Large intestine (tissue), 12 donors: ENCODE results near the gene MC4R. TPM values are rescaled to one million over a fixed set of nuclear protein-coding genes. Genes with fewer than 3 reads are reported as not detected.
"Not testable (repeated sequence)": the region's sequence is repeated elsewhere in the genome, so short reads cannot be mapped to it uniquely, and the experiment has no call there.

Experiments
- DNase-seq, 2 donors: peaks; one replicate each; pipeline versions ENCODE4 v3.0.0 to v3.0.0-alpha.2; 2013
- H3K27ac ChIP-seq: one replicate; pipeline ENCODE4 v1.5.1; 2013; ENCODE audit warnings: low read length
- H3K27me3 ChIP-seq: 2 replicates; pipeline ENCODE4 v1.6.1; 2013; ENCODE audit warnings: low read length; ENCODE audit not compliant: control insufficient read depth, insufficient read depth
- H3K36me3 ChIP-seq: 2 replicates; pipeline ENCODE4 v1.6.1; 2013; ENCODE audit warnings: low read length; ENCODE audit not compliant: control insufficient read depth, insufficient read depth
- H3K4me1 ChIP-seq: one replicate; pipeline ENCODE4 v1.6.1; 2013; ENCODE audit warnings: low read length; ENCODE audit not compliant: control insufficient read depth, insufficient read depth
- H3K4me3 ChIP-seq: one replicate; pipeline ENCODE4 v1.5.1; 2013; ENCODE audit warnings: low read length
- H3K9me3 ChIP-seq: one replicate; pipeline ENCODE4 v1.6.1; 2013; ENCODE audit warnings: mild to moderate bottlenecking, low read depth, low read length, moderate library complexity; ENCODE audit not compliant: control insufficient read depth
- WGBS: methylation state at CpG from one replicate; pipeline ENCODE4 v1.1.5; 2013; ENCODE audit warnings: low lambda C conversion rate; ENCODE audit not compliant: insufficient coverage; 5-methylcytosine and 5-hydroxymethylcytosine counted together
- long read RNA-seq, 11 donors: transcript quantifications; one replicate each; lab custom pipeline, GENCODE V29; 2026
- polyA plus RNA-seq: library from polyadenylated mRNA; unstranded; fragments of 120-200 nt; gene quantifications from one replicate; pipeline ENCODE4 v1.2.1, GENCODE V29; 2013

The MC4R gene
- 0.27 TPM for polyA plus RNA-seq
- long read RNA-seq, donor 1, result 0 reads
- long read RNA-seq, donor 2, partial matches to known transcripts, result 0 of 1 reads
- long read RNA-seq, donor 2, other reads (novel, unspliced or antisense), result 0 of 1 reads
- long read RNA-seq, donor 3, result 0 reads
- long read RNA-seq, donor 4, result 0 reads
- long read RNA-seq, donor 5, result 0 reads
- long read RNA-seq, donor 6, result 0 reads
- long read RNA-seq, donor 7, result 0 reads
- long read RNA-seq, donor 8, result 0 reads
- long read RNA-seq, donor 9, result 0 reads
- long read RNA-seq, donor 10, result 0 reads
- long read RNA-seq, donor 11, partial matches to known transcripts, result 0 of 1 reads
- long read RNA-seq, donor 11, other reads (novel, unspliced or antisense), result 0 of 1 reads

DNA sequence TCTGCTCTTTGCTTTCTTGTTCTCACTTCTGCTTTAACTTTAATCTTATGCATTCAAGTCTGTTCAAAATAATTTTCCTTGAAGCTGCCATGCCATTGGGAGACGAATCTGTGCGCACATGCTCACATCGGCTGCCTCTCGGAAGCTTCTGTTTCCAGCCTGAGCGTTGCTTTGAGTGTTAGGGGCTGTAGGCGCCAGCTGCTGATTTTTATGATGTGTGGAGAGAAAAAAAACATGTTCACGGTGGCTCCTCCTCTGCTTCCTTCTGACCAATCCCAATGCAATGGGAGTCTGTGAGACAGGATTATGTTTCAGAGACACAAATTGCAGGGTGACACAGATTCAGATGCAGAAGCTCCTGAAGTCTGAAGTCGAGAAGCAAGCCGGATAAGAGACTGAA lies at the start of gene MC4R:
Gene MC4R, minus strand, starts transcription at position 180 of the 400 bp plus-strand sequence. CDS start 426 bp downstream, outside the sequence.
- Histone ChIP-seq H3K27ac (no peak within 1 kb of the TSS), H3K36me3 (no peaks in the 10 kb centered on the region), H3K4me3 (no peak within 1 kb of the TSS), H3K9me3 (no peaks in the 10 kb centered on the region), H3K27me3 (no peaks in the 10 kb centered on the region), H3K4me1 (peaks cover 2% of the 10 kb centered on the region)
- peak; percentile 64 to 85 for DNase-seq
- no CpG with 5 or more reads among the region's 9 CpGs for WGBS

DNA sequence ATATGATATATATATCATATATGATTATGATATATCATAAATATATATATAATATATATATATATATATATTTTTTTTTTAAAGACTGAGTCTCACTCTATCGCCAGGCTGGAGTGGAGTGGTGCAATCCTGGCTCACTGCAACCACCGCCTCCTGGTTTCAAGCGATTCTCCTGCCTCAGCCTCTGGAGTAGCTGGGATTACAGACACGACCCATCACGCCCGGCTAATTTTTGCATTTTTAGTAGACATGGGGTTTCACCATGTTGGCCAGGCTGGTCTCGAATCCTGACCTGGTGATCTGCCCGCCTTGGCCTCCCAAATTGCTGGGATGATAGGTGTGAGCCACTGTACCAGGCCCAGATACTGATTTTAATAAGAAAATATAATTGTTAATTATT lies 49.7 kb upstream of the MC4R start:
- no CpG with 5 or more reads among the region's 8 CpGs for WGBS
- not testable (repeated sequence) for H3K36me3 ChIP-seq, H3K4me3 ChIP-seq, H3K27ac ChIP-seq, H3K27me3 ChIP-seq, H3K9me3 ChIP-seq, H3K4me1 ChIP-seq, DNase-seq

DNA sequence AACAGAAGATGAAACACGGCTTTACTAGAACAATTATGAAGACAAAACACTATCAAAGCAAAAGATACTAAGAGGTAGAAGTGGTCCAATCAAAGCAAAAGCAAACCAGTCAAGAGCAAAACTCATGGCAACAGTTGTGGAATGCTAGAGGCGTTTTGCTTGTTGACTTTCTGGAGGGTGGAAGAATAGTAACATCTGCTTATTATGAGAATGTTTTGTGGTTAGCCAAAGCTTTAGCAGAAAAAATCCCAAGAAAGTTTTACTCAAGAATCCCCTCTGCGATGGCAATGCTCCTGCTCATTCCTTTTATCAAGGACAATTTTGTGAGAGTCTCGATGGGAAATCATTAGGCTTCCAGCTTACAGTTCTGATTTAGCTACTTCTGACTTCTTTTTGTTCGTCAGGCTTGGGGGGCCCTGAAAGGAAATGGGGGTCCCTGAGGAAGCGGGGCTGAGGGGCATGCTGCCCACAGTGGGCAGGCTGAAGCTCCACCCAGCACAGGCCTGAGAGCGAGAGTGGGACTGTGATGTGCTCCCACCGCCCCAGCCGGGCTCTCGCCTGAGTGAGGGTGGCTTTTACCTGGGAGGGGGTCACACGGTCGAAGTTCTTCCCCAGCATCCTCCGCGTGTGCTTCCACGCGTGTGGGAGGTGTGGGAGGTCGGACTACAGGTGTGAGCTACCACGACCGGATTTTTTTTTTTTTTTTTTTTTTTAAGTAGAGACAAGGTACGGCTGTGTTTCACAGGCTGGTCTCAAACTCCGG lies 49.0 kb upstream of the MC4R start:
- H3K36me3 ChIP-seq, result no peaks in the 10 kb centered on the region
- no peak for DNase-seq
- H3K9me3 ChIP-seq, result peaks cover 4% of the 10 kb centered on the region
- no peak overlapping the region for H3K4me3 ChIP-seq
- no peak overlapping the region for H3K27ac ChIP-seq
- no peaks in the 10 kb centered on the region for H3K27me3 ChIP-seq
- no peaks in the 10 kb centered on the region for H3K4me1 ChIP-seq
- WGBS, result 75% methylated on average over 1 of the region's 21 CpGs

DNA sequence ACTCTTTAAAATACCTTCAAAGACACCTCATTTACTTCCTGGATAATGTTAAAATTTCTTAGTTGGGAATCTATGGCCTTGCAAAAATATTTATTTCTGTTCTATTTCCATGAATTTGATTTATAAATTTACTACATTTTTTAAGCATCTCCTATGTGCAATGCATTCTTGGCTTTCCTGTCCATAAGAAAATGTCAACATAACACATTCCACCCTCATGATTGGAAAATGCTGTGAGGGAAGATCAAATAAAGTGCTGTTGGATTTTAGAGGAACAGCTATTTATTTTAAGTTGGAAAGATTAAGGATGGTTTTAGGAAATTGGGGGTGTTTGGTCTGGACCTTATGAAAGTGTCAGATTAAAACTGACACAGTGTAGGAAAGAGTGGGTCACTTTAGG lies 45.4 kb upstream of the MC4R start:
- peaks cover 4% of the 10 kb centered on the region for H3K9me3 ChIP-seq
- DNase-seq, result no peak
- no peak overlapping the region for H3K4me3 ChIP-seq
- no peak overlapping the region for H3K27ac ChIP-seq
- H3K4me1 ChIP-seq, result no peaks in the 10 kb centered on the region
- no peaks in the 10 kb centered on the region for H3K36me3 ChIP-seq
- H3K27me3 ChIP-seq, result no peaks in the 10 kb centered on the region

DNA sequence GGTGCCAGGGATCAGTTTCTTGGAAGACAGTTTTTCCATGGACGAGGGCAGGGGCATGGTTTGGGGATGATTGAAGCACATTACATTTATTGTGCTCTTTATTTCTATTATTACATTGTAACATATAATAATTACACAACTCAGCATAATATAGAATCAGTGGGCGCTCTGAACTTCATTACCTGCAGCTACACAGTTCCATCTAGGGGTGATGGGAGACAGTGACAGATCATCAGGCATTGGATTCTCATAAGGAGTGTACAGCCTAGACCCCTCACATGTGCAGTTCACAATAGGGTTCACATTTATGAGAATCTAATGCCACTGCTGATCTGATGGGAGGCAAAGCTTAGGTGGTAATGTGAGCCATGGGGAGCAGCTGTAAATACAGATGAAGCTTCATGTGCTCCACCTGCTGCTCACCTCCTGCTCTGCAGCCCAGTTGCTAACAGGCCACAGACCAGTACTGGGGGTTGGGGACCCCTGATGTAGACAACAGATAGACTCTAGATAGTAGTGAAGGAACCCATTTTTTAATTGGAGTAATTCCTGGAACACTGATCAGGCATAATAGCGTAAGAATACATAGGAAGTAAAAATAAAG lies 41.5 kb upstream of the MC4R start:
- 100% methylated on average over 1 of the region's 3 CpGs for WGBS
- no peaks in the 10 kb centered on the region for H3K27me3 ChIP-seq
- H3K36me3 ChIP-seq, result no peaks in the 10 kb centered on the region
- H3K9me3 ChIP-seq, result no peaks in the 10 kb centered on the region
- DNase-seq, result peak in 1 of 2 donors; percentile 5
- no peak overlapping the region for H3K4me3 ChIP-seq
- H3K4me1 ChIP-seq, result no peaks in the 10 kb centered on the region
- no peak overlapping the region for H3K27ac ChIP-seq

DNA sequence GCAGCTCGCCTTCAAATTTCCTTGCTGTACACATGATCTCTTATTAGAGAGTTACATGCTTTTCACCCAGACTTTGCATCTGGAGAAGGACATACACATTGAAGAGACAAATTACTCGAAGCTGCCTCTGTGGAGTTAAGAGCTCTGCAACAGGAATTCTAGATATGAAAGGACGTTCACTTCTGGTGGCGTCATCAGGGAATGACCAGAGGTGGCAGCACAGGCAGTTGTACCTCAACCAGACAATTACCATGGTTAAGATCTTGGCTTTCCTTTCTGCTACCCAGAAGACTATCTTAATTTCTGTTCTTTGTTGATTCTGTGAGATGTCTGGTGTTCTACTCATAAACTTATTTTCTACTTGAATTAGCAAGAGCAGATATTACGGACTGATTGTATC lies 39.1 kb upstream of the MC4R start:
- H3K9me3 ChIP-seq, result no peaks in the 10 kb centered on the region
- no peaks in the 10 kb centered on the region for H3K36me3 ChIP-seq
- DNase-seq, result no peak
- H3K27me3 ChIP-seq, result no peaks in the 10 kb centered on the region
- no peaks in the 10 kb centered on the region for H3K4me1 ChIP-seq
- WGBS, result 100% methylated on average over 2 of the region's 5 CpGs
- no peak overlapping the region for H3K27ac ChIP-seq
- no peak overlapping the region for H3K4me3 ChIP-seq

DNA sequence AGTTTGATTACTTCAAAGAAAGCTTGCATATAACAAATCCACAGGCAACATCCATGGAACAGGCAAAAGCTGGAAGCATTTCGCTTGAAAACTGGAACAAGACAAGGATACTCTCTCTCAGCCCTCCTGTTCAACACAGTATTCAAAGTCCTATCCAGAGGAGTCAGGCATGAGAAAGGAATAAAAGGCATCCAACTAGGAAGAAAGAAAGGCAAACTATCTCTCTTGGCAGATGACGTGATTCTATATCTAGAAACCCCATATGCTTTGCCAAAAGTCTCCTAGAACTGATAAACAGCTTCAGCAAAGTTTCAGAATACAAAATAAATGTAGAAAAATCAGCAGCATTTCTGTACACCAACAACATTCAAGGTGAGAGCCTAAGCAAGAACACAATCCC lies 34.1 kb upstream of the MC4R start:
- Histone ChIP-seq H3K4me1 (no peaks in the 10 kb centered on the region), H3K9me3 (no peaks in the 10 kb centered on the region), H3K27me3 (no peaks in the 10 kb centered on the region), H3K36me3 (no peaks in the 10 kb centered on the region), H3K27ac (no peak overlapping the region), H3K4me3 (no peak overlapping the region)
- WGBS, result no CpG with 5 or more reads among the region's 2 CpGs
- DNase-seq, result no peak

DNA sequence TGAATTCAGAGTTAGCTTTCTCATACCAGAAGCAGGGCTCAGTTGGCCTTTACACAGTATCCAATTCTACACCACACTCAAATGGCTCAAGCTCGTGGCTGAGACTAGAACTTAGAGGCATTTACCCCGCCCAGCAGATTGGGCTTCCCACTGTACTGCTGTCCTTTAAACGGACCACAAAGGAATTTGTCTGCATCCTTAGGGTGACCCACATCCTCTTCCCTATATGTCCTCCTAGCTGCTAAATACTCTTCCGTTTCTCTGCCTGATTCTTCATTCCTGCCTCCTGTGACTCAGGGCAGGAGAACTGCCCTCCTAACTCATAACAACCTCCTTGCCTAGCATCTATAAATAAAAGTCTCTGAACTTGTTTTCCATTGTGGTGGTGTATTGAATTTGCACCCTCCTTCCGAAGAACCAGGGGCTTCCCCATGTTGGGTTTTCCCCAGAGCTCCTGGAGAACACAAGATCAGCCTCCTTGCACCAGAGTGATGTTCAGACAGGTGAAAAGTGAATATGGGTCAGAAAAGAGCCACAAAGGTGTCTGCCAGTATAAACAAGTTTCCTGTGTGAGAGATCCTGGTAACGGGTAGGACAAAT lies 32.0 kb upstream of the MC4R start:
- no peak overlapping the region for H3K27ac ChIP-seq
- H3K4me1 ChIP-seq, result no peaks in the 10 kb centered on the region
- H3K27me3 ChIP-seq, result no peaks in the 10 kb centered on the region
- WGBS, result 80% methylated on average over 2 of the region's 6 CpGs
- no peak overlapping the region for H3K4me3 ChIP-seq
- no peaks in the 10 kb centered on the region for H3K36me3 ChIP-seq
- H3K9me3 ChIP-seq, result no peaks in the 10 kb centered on the region
- DNase-seq, result no peak

DNA sequence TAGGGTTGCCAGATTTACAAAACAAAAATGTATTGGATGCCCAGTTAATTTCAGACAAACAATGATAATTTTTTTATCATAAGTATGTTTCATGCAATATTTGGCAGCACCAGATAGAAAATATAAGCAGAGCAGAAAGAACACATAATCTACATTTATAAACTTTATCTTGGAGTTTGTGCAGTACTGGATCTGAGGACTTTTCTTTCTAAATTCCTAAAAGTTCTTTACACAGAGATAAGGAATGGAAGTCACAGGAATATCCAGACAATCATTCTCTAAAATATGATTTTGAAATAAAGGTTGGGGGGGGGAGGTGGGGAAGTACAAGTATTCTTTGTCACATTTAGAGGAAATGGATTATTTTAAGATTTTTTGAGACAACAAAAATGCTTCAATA lies 28.8 kb upstream of the MC4R start:
- H3K9me3 ChIP-seq, result no peaks in the 10 kb centered on the region
- no peak overlapping the region for H3K4me3 ChIP-seq
- no peaks in the 10 kb centered on the region for H3K27me3 ChIP-seq
- no peaks in the 10 kb centered on the region for H3K36me3 ChIP-seq
- H3K4me1 ChIP-seq, result no peaks in the 10 kb centered on the region
- no peak overlapping the region for H3K27ac ChIP-seq
- no peak for DNase-seq

DNA sequence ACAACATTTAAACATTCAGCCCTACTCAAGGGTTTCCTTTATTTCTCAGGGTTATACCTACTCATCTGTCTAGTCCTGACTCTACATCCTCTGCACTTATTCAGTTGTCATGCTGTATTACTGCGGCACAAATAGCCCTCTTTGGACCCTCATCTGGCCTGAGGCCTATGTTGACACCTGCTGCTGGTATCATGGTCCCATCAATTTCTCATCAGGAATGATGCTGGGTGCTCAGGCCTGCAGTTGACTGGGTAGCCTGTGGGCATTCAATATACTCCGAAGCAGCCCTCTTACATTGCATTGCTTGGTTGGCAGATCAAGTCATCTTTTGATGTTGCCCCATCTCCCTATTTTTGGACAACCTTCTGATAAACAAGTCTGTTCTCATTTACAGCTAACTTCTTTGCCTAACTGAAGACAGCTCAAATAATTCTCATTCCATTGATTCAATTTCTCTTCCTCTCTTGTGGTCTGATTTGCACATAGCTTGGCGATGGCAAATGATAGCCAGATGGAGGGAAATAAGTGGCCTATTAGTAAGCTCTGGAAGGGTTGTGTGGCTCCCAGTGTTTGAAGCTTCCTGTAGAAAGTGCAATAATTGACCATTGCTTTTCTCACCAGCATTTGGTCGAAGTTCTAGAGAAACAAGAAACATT lies 19.1 kb upstream of the MC4R start:
- Histone ChIP-seq H3K4me3 (no peak overlapping the region), H3K36me3 (no peaks in the 10 kb centered on the region), H3K27me3 (no peaks in the 10 kb centered on the region), H3K9me3 (no peaks in the 10 kb centered on the region), H3K27ac (no peak overlapping the region), H3K4me1 (no peaks in the 10 kb centered on the region)
- WGBS, result 92% methylated on average over 2 of the region's 4 CpGs
- no peak for DNase-seq
